Keratinocyte (primary cell): ENCODE measurements around the gene ZNF662. TPM values are rescaled to one million over a fixed set of nuclear protein-coding genes. Genes with fewer than 3 reads are reported as not detected.

Experiments used
- DNase-seq: peaks from one replicate; pipeline ENCODE4 v3.0.0-alpha.2; 2011; ENCODE audit warnings: low read depth, missing footprints, low spot score
- FAIRE-seq: peaks from 2 replicates; lab custom pipeline; 2011; peaks lifted over from hg19 to GRCh38; lab: Jason Lieb, UNC
- H2AFZ ChIP-seq: 2 replicates; pipeline ENCODE4 v1.6.0; 2012; ENCODE audit warnings: low read length, control low read depth, inconsistent platforms; ENCODE audit not compliant: control insufficient read depth
- H3K27ac ChIP-seq: 2 replicates; pipeline ENCODE4 v1.5.1; 2011; ENCODE audit warnings: low read length; ENCODE audit not compliant: control insufficient read depth, insufficient read depth
- H3K27me3 ChIP-seq: 3 replicates; pipeline ENCODE4 v1.6.0; 2011; ENCODE audit warnings: low read length; ENCODE audit not compliant: control insufficient read depth, insufficient read depth; ENCODE audit errors: extremely low read depth
- H3K36me3 ChIP-seq, 2 experiments: 2 replicates in 1 of 2; 3 replicates in 1 of 2; pipeline ENCODE4 v1.5.1; 2011; ENCODE audit warnings: low read length in 2 of 2, mild to moderate bottlenecking in 1 of 2; ENCODE audit not compliant: control insufficient read depth in 2 of 2, insufficient read depth in 2 of 2; ENCODE audit errors: extremely low read depth in 1 of 2
- H3K4me1 ChIP-seq: 3 replicates; pipeline ENCODE4 v1.5.1; 2011; ENCODE audit warnings: low read length; ENCODE audit not compliant: control insufficient read depth, insufficient read depth; ENCODE audit errors: extremely low read depth
- H3K4me2 ChIP-seq: 3 replicates; pipeline ENCODE4 v1.6.0; 2011; ENCODE audit warnings: low read depth, low read length; ENCODE audit not compliant: control insufficient read depth, insufficient read depth; ENCODE audit errors: extremely low read depth
- H3K4me3 ChIP-seq, 3 experiments: fragments of 200-600 bp in 1 of 3; sonication (generic) in 1 of 3; 2 replicates in 2 of 3; 3 replicates in 1 of 3; pipeline ENCODE4 v1.5.1; 2011 to 2016; ENCODE audit warnings: low read length in 3 of 3, mild to moderate bottlenecking in 3 of 3, control low read depth in 2 of 3, inconsistent platforms in 1 of 3, low read depth in 1 of 3, mixed read lengths in 1 of 3, mixed run types in 1 of 3, moderate library complexity in 1 of 3; ENCODE audit not compliant: control insufficient read depth in 2 of 3, insufficient read depth in 2 of 3; ENCODE audit errors: extremely low read depth in 1 of 3
- H3K79me2 ChIP-seq: 2 replicates; pipeline ENCODE4 v1.6.0; 2012; ENCODE audit warnings: low read length; ENCODE audit not compliant: control insufficient read depth, insufficient read depth
- H3K9ac ChIP-seq: 3 replicates; pipeline ENCODE4 v1.6.0; 2011; ENCODE audit warnings: low read length; ENCODE audit not compliant: control insufficient read depth, insufficient read depth; ENCODE audit errors: extremely low read depth
- H3K9me1 ChIP-seq: 3 replicates; pipeline ENCODE4 v1.6.0; 2011; ENCODE audit warnings: low read length; ENCODE audit not compliant: control insufficient read depth, insufficient read depth; ENCODE audit errors: extremely low read depth
- H3K9me3 ChIP-seq: 2 replicates; pipeline ENCODE4 v1.5.1; 2012; ENCODE audit warnings: low read depth, low read length; ENCODE audit not compliant: control insufficient read depth
- H4K20me1 ChIP-seq: 3 replicates; pipeline ENCODE4 v1.6.0; 2011; ENCODE audit warnings: low read length; ENCODE audit not compliant: control insufficient read depth, insufficient read depth; ENCODE audit errors: extremely low read depth
- EZH2 ChIP-seq: IDR thresholded peaks from one replicate; pipeline ENCODE4 v1.6.1; 2012; ENCODE audit warnings: inconsistent platforms, mild to moderate bottlenecking, low read length, moderate library complexity
- dilution Hi-C: fragments of 300-500 bp; cut with MboI; formaldehyde crosslinking; loops from one replicate; pipeline ENCODE4 v1.7.0; 2020; ENCODE audit warnings: low sequenced_read_pairs; ENCODE audit not compliant: extremely low pct_ligation_motif_present
- polyA plus RNA-seq, 5 experiments: library from polyadenylated mRNA; depleted of rRNA in 3 of 5; stranded (reverse) in 3 of 5; stranded (forward) in 1 of 5; unstranded in 1 of 5; fragments of >200 nt; gene quantifications; 1 replicate in 1 of 5; 2 replicates in 3 of 5; 3 replicates in 1 of 5; pipeline versions ENCODE4 v1.2.1 to v1.2.3, GENCODE V29; 2011 to 2012; ENCODE audit warnings: missing spikeins in 2 of 5, low read depth in 1 of 5, low replicate concordance in 1 of 5
- TF ChIP-seq, protein P1 (sequence below), 3 experiments: IDR thresholded peaks in 1 of 3; conservative IDR thresholded peaks in 1 of 3; optimal IDR thresholded peaks in 1 of 3; 2 replicates in 2 of 3; 3 replicates in 1 of 3; pipeline versions ENCODE3 to v1.5.1; 2011; ENCODE audit warnings: low read length in 3 of 3, mild to moderate bottlenecking in 3 of 3, moderate library complexity in 2 of 3, control low read depth in 1 of 3, inconsistent platforms in 1 of 3; ENCODE audit not compliant: insufficient read depth in 2 of 3; ENCODE audit errors: extremely low read depth in 1 of 3

ZNF662 gene
- polyA plus RNA-seq, 1 donor (not counting 4 experiments of a cell fraction or from before 2014, with no cell fraction given): 1.4 TPM

- H3K27me3 ChIP-seq: peaks cover 11% of the 10 kb centered on the region
- TF ChIP-seq, protein P1, sequence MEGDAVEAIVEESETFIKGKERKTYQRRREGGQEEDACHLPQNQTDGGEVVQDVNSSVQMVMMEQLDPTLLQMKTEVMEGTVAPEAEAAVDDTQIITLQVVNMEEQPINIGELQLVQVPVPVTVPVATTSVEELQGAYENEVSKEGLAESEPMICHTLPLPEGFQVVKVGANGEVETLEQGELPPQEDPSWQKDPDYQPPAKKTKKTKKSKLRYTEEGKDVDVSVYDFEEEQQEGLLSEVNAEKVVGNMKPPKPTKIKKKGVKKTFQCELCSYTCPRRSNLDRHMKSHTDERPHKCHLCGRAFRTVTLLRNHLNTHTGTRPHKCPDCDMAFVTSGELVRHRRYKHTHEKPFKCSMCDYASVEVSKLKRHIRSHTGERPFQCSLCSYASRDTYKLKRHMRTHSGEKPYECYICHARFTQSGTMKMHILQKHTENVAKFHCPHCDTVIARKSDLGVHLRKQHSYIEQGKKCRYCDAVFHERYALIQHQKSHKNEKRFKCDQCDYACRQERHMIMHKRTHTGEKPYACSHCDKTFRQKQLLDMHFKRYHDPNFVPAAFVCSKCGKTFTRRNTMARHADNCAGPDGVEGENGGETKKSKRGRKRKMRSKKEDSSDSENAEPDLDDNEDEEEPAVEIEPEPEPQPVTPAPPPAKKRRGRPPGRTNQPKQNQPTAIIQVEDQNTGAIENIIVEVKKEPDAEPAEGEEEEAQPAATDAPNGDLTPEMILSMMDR (optimal IDR thresholded peaks at IDR 0.05 in 1 of 3, IDR thresholded peaks at IDR 0.05 in 1 of 3, conservative IDR thresholded peaks at IDR 0.05 in 1 of 3; ENCODE audit: extremely low read depth in 1 of 3, insufficient read depth in 2 of 3, low read length in 3 of 3): no peak
- no peak for TF ChIP-seq EZH2
These were observed 41.5 kb upstream of the ZNF662 start for GRCh38 chr3:42864321-42864950.

GRCh38 chr3:42865256-42865655 is 40.7 kb upstream of the ZNF662 start:
- TF ChIP-seq, protein P1 (optimal IDR thresholded peaks at IDR 0.05 in 1 of 3, IDR thresholded peaks at IDR 0.05 in 1 of 3, conservative IDR thresholded peaks at IDR 0.05 in 1 of 3; ENCODE audit: extremely low read depth in 1 of 3, insufficient read depth in 2 of 3, low read length in 3 of 3): no peak
- TF ChIP-seq EZH2: no peak

More at GRCh38 chr3:42864321-42864950, 41.5 kb upstream of the ZNF662 start:
- H3K4me3 ChIP-seq: no peak overlapping the region
- no peaks in the 10 kb centered on the region for H3K36me3 ChIP-seq
- no peak overlapping the region for H3K27ac ChIP-seq
- H3K9me3 ChIP-seq: no peaks in the 10 kb centered on the region
- no peak overlapping the region for H3K9ac ChIP-seq
- H3K79me2 ChIP-seq: no peaks in the 10 kb centered on the region
- dilution Hi-C loops: no loop called here
- H2AFZ ChIP-seq: no peak overlapping the region
- no peaks in the 10 kb centered on the region for H3K9me1 ChIP-seq
- DNase-seq: no peak
- no peaks in the 10 kb centered on the region for H3K4me1 ChIP-seq
- FAIRE-seq: no peak
- H4K20me1 ChIP-seq: no peaks in the 10 kb centered on the region
- H3K4me2 ChIP-seq: no peak overlapping the region

More at GRCh38 chr3:42865256-42865655, 40.7 kb upstream of the ZNF662 start:
- Histone ChIP-seq H3K36me3 (no peaks in the 10 kb centered on the region), H3K9me1 (no peaks in the 10 kb centered on the region), H2AFZ (no peak overlapping the region), H3K4me2 (no peak overlapping the region), H3K27ac (no peak overlapping the region), H3K9ac (no peak overlapping the region), H4K20me1 (no peaks in the 10 kb centered on the region), H3K4me1 (no peaks in the 10 kb centered on the region), H3K9me3 (no peaks in the 10 kb centered on the region), H3K27me3 (peaks cover 11% of the 10 kb centered on the region), H3K4me3 (no peak overlapping the region), H3K79me2 (no peaks in the 10 kb centered on the region)
- FAIRE-seq: no peak
- DNase-seq: no peak
- dilution Hi-C loops: no loop called here
